ENCODE data around the gene DOC2A. TPM values are rescaled to one million over a fixed set of nuclear protein-coding genes. Genes with fewer than 3 reads are reported as not detected.

DOC2A gene
- total and polyA plus RNA-seq, 2 donors (not counting 3 experiments of a cell fraction or from before 2014, with no cell fraction given): 0.60 to 0.63 TPM

- H3K4me3 ChIP-seq (replicated peaks in 1 of 3; ENCODE audit: insufficient read depth in 1 of 3, low read depth in 1 of 3, low read length in 3 of 3): no peak overlapping the region
- no TSS peak for BruUV-seq (replicated peaks)
- dilution Hi-C loops (cut with MboI; ENCODE audit: extremely low pct_ligation_motif_present, low sequenced_read_pairs): no loop called here
These were observed 43.6 kb upstream of the DOC2A start for GRCh38 chr16:30054451-30054850.

More at GRCh38 chr16:30054451-30054850, 43.6 kb upstream of the DOC2A start:
- H3K9me3 ChIP-seq (replicated peaks; ENCODE audit: control insufficient read depth, insufficient read depth, low read length): no peaks in the 10 kb centered on the region
- DNase-seq (ENCODE audit: low read depth, low spot score): no peak
- H3K9me1 ChIP-seq (replicated peaks; ENCODE audit: control insufficient read depth, extremely low read depth, insufficient read depth, low read length): no peaks in the 10 kb centered on the region
- intact Hi-C loops (cut with micrococcal nuclease): loop anchor here (2.0 kb wide), 1 partner anchor 22 kb away; no protein-coding TSS in a partner anchor
- H3K79me2 ChIP-seq (ENCODE audit: control insufficient read depth, insufficient read depth, low read length): peaks cover 4% of the 10 kb centered on the region
- no peaks in the 10 kb centered on the region for H3K27me3 ChIP-seq (ENCODE audit: control insufficient read depth in 2 of 2, insufficient read depth in 2 of 2, low read length in 2 of 2)
- peak overlapping the region; percentile 61 for H3K4me2 ChIP-seq (ENCODE audit: insufficient read depth, low read length)
- no peaks in the 10 kb centered on the region for H4K20me1 ChIP-seq (replicated peaks; ENCODE audit: control insufficient read depth, extremely low read depth, insufficient read depth, low read length)
- no peak for FAIRE-seq
- no peak overlapping the region for H2AFZ ChIP-seq (ENCODE audit: low read depth, low read length)
- no peak for TF ChIP-seq MYC (IDR thresholded peaks at IDR 0.05; ENCODE audit: low read depth, low read length)
- TF ChIP-seq CTCF (IDR thresholded peaks at IDR 0.05; ENCODE audit: extremely low read depth in 1 of 2, insufficient read depth in 1 of 2, low read depth in 1 of 2, low read length in 2 of 2): no peak
- TF ChIP-seq POLR2A (IDR thresholded peaks at IDR 0.05; ENCODE audit: low read depth, low read length): no peak
- no peak for TF ChIP-seq GATA2 (IDR thresholded peaks at IDR 0.05; ENCODE audit: insufficient read depth, insufficient read length, low read depth, low read length)
- TF ChIP-seq POLR2AphosphoS5 (IDR thresholded peaks at IDR 0.05; ENCODE audit: insufficient read depth, low read depth, low read length): no peak
- TF ChIP-seq, protein P1, sequence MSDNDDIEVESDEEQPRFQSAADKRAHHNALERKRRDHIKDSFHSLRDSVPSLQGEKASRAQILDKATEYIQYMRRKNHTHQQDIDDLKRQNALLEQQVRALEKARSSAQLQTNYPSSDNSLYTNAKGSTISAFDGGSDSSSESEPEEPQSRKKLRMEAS (IDR thresholded peaks at IDR 0.05; ENCODE audit: insufficient read depth, insufficient read length): no peak
- TF ChIP-seq JUN (IDR thresholded peaks at IDR 0.05; ENCODE audit: borderline replicate concordance, insufficient read depth, insufficient read length, low read depth): no peak
- no peak for TF ChIP-seq FOS (IDR thresholded peaks at IDR 0.05; ENCODE audit: borderline replicate concordance, insufficient read depth, low read length)
- TF ChIP-seq EZH2 (IDR thresholded peaks at IDR 0.05; ENCODE audit: borderline replicate concordance, low read depth, low read length, severe bottlenecking): no peak
- POLR2A ChIA-PET: interaction anchor here (0.9 to 2.7 kb wide), 2 partner anchors 11 kb away, joined by 7 to 21 read pairs; partner anchors contain the start of gene ALDOA
- CTCF ChIA-PET: interaction anchor here (1.0 to 5.8 kb wide), 15 partner anchors 8 to 595 kb away, joined by 3 to 55 read pairs (median 6); partner anchors contain the start of genes ALDOA, PPP4C, QPRT and TBX6
- H3K4me1 ChIP-seq (ENCODE audit: control insufficient read depth, extremely low read depth, insufficient read depth, low read length): peaks cover 35% of the 10 kb centered on the region
- H3K9ac ChIP-seq (replicated peaks; ENCODE audit: extremely low read depth, insufficient read depth, low read length): no peak overlapping the region
- peaks cover 0 to 5% of the 10 kb centered on the region in 2 experiments for H3K36me3 ChIP-seq (ENCODE audit: control insufficient read depth in 2 of 2, extremely low read depth in 1 of 2, insufficient read depth in 2 of 2, low read length in 2 of 2)
- no peak overlapping the region for H3K27ac ChIP-seq (ENCODE audit: insufficient read depth, low read depth, low read length)

Data from endothelial cell of umbilical vein (primary cell).